A549 (cell line): ENCODE measurements around the gene TNK1.

Experiments used
- CEBPB ChIP-seq, 2 experiments: fragments of >200 bp in 1 of 2; sonication (Bioruptor Twin) in 1 of 2; formaldehyde crosslinking in 1 of 2; IDR thresholded peaks; 2 replicates each; pipeline ENCODE4 v1.6.1; 2012 to 2016
- CHD4 ChIP-seq: fragments of 200-600 bp; sonication (generic); IDR thresholded peaks from 2 replicates; pipeline ENCODE4 v1.6.1; 2016; ENCODE audit warnings: antibody characterized with exemption, mild to moderate bottlenecking, borderline replicate concordance
- CTCF ChIP-seq: fragments of >200 bp; sonication (Bioruptor Twin); formaldehyde crosslinking; IDR thresholded peaks from 3 replicates; pipeline ENCODE4 v1.5.1; 2016
- EP300 ChIP-seq, 2 experiments: fragments of >200 bp; sonication (Bioruptor Twin); formaldehyde crosslinking; IDR thresholded peaks; 2 replicates in 1 of 2; 3 replicates in 1 of 2; pipeline ENCODE4 v1.6.1; 2016 to 2017
- ESRRA ChIP-seq: fragments of 150-350 bp; IDR thresholded peaks from 2 replicates; pipeline ENCODE4 v1.6.1; 2014; ENCODE audit warnings: mild to moderate bottlenecking, low read length, borderline replicate concordance
- HOXA7 ChIP-seq: fragments of 250-450 bp; sonication (Bioruptor Pico); IDR thresholded peaks from 2 replicates; pipeline ENCODE4 v1.5.0; 2020; ENCODE audit warnings: mild to moderate bottlenecking, moderate library complexity
- POLR2A ChIP-seq: IDR thresholded peaks from 2 replicates; pipeline ENCODE4 v1.6.1; 2012; ENCODE audit warnings: mild to moderate bottlenecking, low read length
- RAD21 ChIP-seq, 2 experiments: fragments of >200 bp in 1 of 2; sonication (Bioruptor Twin) in 1 of 2; formaldehyde crosslinking in 1 of 2; IDR thresholded peaks in 1 of 2; conservative IDR thresholded peaks in 1 of 2; 2 replicates in 1 of 2; 3 replicates in 1 of 2; pipeline ENCODE4 v1.6.1; 2012 to 2018; ENCODE audit warnings: inconsistent platforms in 1 of 2
- RCOR1 ChIP-seq: fragments of 150-350 bp; IDR thresholded peaks from 2 replicates; pipeline ENCODE4 v1.6.1; 2014; ENCODE audit warnings: antibody characterized with exemption, low read length, low read depth
- RNF2 ChIP-seq: fragments of 200-600 bp; sonication (generic); IDR thresholded peaks from 2 replicates; pipeline ENCODE4 v1.6.1; 2016; ENCODE audit warnings: low read depth, mild to moderate bottlenecking, antibody characterized with exemption, moderate library complexity, borderline replicate concordance
- TF ChIP-seq, protein P1 (sequence below): IDR thresholded peaks from 2 replicates; pipeline ENCODE4 v1.6.1; 2012

DNA sequence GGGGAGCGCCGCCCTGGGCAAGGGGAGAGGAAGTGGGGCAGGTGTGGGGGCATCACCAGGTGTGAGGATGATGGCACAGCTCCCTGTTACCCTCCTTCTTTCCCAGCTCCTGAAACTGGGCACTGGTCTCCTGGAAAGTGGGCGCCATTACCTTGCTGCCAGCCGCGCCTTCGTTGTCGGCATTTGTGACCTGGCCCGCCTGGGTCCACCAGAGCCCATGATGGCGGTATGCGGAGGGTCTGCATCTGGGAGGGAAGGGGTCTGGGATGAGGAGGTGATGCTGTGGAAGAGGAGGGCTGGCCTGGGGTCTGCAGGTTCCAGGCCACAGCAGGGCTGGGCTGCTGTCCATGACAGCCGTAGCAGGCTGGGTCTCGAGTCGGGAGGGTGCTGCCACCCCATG, 39.0 kb upstream of the TNK1 start:
- TF ChIP-seq CTCF (no peak), POLR2A (no peak), CHD4 (no peak), ESRRA (no peak), RNF2 (no peak), HOXA7 (CRISPR knock-in tag) (no peak), RAD21 (conservative IDR thresholded peaks at IDR 0.05 in 1 of 2, IDR thresholded peaks at IDR 0.05 in 1 of 2) (no peak), CEBPB (IDR thresholded peaks at IDR 0.05) (no peak), EP300 (IDR thresholded peaks at IDR 0.05) (no peak), RCOR1 (no peak)
- TF ChIP-seq, protein P1, sequence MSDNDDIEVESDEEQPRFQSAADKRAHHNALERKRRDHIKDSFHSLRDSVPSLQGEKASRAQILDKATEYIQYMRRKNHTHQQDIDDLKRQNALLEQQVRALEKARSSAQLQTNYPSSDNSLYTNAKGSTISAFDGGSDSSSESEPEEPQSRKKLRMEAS, result no peak
